ENCODE data around the gene PEPD.

PEPD gene

GRCh38 chr19:33393286-33394005 lies 128.1 kb downstream of the PEPD start:
- DNase-seq: no peak

- no peak for DNase-seq
These were observed 129.0 kb downstream of the PEPD start for GRCh38 chr19:33392341-33393285.

- DNase-seq: no peak
These were observed 129.9 kb downstream of the PEPD start for GRCh38 chr19:33391631-33392249.

- no peak for DNase-seq
These were observed 130.5 kb downstream of the PEPD start for GRCh38 chr19:33390908-33391630.

- DNase-seq: no peak
These were observed 131.3 kb downstream of the PEPD start for GRCh38 chr19:33390101-33390907.

GRCh38 chr19:33389421-33390100 lies 132.0 kb downstream of the PEPD start:
- no peak for DNase-seq

- DNase-seq: no peak
These were observed 132.7 kb downstream of the PEPD start for GRCh38 chr19:33388725-33389420.

GRCh38 chr19:33388231-33388724 lies 133.3 kb downstream of the PEPD start:
- DNase-seq: no peak

GRCh38 chr19:33387351-33388230 lies 134.0 kb downstream of the PEPD start:
- DNase-seq: no peak

- no peak for DNase-seq
These were observed 135.2 kb downstream of the PEPD start for GRCh38 chr19:33386361-33386858.

- DNase-seq: no peak
These were observed 135.6 kb downstream of the PEPD start for GRCh38 chr19:33385956-33386355.

- no peak for DNase-seq
These were observed 136.6 kb downstream of the PEPD start for GRCh38 chr19:33384983-33385382.

- no peak for DNase-seq
These were observed 137.8 kb downstream of the PEPD start for GRCh38 chr19:33383720-33384292.

GRCh38 chr19:33382982-33383381 lies 138.6 kb downstream of the PEPD start:
- DNase-seq: no peak

GRCh38 chr19:33382006-33382405 lies 139.6 kb downstream of the PEPD start:
- DNase-seq: no peak

GRCh38 chr19:33381101-33381500 lies 140.5 kb downstream of the PEPD start:
- no peak for DNase-seq

GRCh38 chr19:33379151-33379829 lies 142.3 kb downstream of the PEPD start:
- DNase-seq: no peak

Data from CD4-positive, alpha-beta T cell treated with Interleukin-17A for 4 hours (primary cell).